GM08714 (cell line): Measurements from ENCODE around the gene ZNF334.

Experiments used
- H3K4me3 ChIP-seq: fragments of 200-500 bp; sonication (Bioruptor generic); 2 replicates; pipeline ENCODE4 v1.5.1; 2014; ENCODE audit warnings: mild to moderate bottlenecking, low read length, inconsistent platforms
- ZNF274 ChIP-seq: IDR thresholded peaks from 2 replicates; pipeline ENCODE4 v1.6.1; 2012; ENCODE audit warnings: mild to moderate bottlenecking, low read depth, low read length

The ZNF334 gene

GRCh38 chr20:46551522-46552381 lies 38.4 kb upstream of the ZNF334 start:
- no peak for TF ChIP-seq ZNF274
- H3K4me3 ChIP-seq = no peak overlapping the region

- no peak within 1 kb of the TSS for H3K4me3 ChIP-seq
- no peak for TF ChIP-seq ZNF274
These were observed 37.1 kb upstream of the ZNF334 start, which contains the start of gene OCSTAMP for GRCh38 chr20:46550461-46550860. Gene OCSTAMP (minus strand): TSS chr20:46550654. CDS start chr20:46550560, 94 bp downstream.

- TF ChIP-seq ZNF274 = no peak
- no peak overlapping the region for H3K4me3 ChIP-seq
These were observed 36.0 kb upstream of the ZNF334 start for GRCh38 chr20:46549188-46549972.

GRCh38 chr20:46548688-46549087 lies 35.3 kb upstream of the ZNF334 start:
- H3K4me3 ChIP-seq = no peak overlapping the region
- no peak for TF ChIP-seq ZNF274

- TF ChIP-seq ZNF274 = no peak
- no peak overlapping the region for H3K4me3 ChIP-seq
These were observed 34.6 kb upstream of the ZNF334 start for GRCh38 chr20:46547995-46548394.

GRCh38 chr20:46546936-46547335 lies 33.6 kb upstream of the ZNF334 start:
- no peak for TF ChIP-seq ZNF274
- no peak overlapping the region for H3K4me3 ChIP-seq

- no peak for TF ChIP-seq ZNF274
- no peak overlapping the region for H3K4me3 ChIP-seq
These were observed 32.9 kb upstream of the ZNF334 start for GRCh38 chr20:46546298-46546697.

- H3K4me3 ChIP-seq = no peak overlapping the region
- TF ChIP-seq ZNF274 = no peak
These were observed 32.4 kb upstream of the ZNF334 start for GRCh38 chr20:46545827-46546138.

GRCh38 chr20:46545077-46545826 lies 31.9 kb upstream of the ZNF334 start:
- no peak for TF ChIP-seq ZNF274
- H3K4me3 ChIP-seq = no peak overlapping the region; the same call in 1 of the 2 replicates

GRCh38 chr20:46544576-46544975 lies 31.2 kb upstream of the ZNF334 start:
- no peak for TF ChIP-seq ZNF274
- H3K4me3 ChIP-seq = no peak overlapping the region

GRCh38 chr20:46543959-46544358 lies 30.6 kb upstream of the ZNF334 start:
- H3K4me3 ChIP-seq = no peak overlapping the region
- no peak for TF ChIP-seq ZNF274

- no peak for TF ChIP-seq ZNF274
- H3K4me3 ChIP-seq = no peak overlapping the region
These were observed 29.7 kb upstream of the ZNF334 start for GRCh38 chr20:46543033-46543432.

GRCh38 chr20:46541229-46541935 lies 28.0 kb upstream of the ZNF334 start:
- TF ChIP-seq ZNF274 = no peak
- no peak overlapping the region for H3K4me3 ChIP-seq

- H3K4me3 ChIP-seq = no peak overlapping the region
- no peak for TF ChIP-seq ZNF274
These were observed 25.8 kb upstream of the ZNF334 start for GRCh38 chr20:46539113-46539512.
